A549 (cell line): ENCODE measurements around the gene ALDH1A2.
A peak's percentile ranks its signal among the peaks of the same experiment; 100 is the strongest.

Source experiments
- CBX8 ChIP-seq: fragments of 200-600 bp; sonication (generic); IDR thresholded peaks from 2 replicates; pipeline ENCODE4 v1.6.1; 2016
- CEBPB ChIP-seq, 2 experiments: fragments of >200 bp in 1 of 2; sonication (Bioruptor Twin) in 1 of 2; formaldehyde crosslinking in 1 of 2; IDR thresholded peaks; 2 replicates each; pipeline ENCODE4 v1.6.1; 2012 to 2016
- CTCF ChIP-seq: fragments of >200 bp; sonication (Bioruptor Twin); formaldehyde crosslinking; IDR thresholded peaks from 3 replicates; pipeline ENCODE4 v1.5.1; 2016
- GATA3 ChIP-seq: IDR thresholded peaks from 2 replicates; pipeline ENCODE4 v1.6.1; 2012; ENCODE audit warnings: borderline replicate concordance
- HDAC2 ChIP-seq: fragments of 200-600 bp; sonication (generic); IDR thresholded peaks from 2 replicates; pipeline ENCODE4 v1.6.1; 2016
- KDM1A ChIP-seq: fragments of 200-600 bp; sonication (generic); IDR thresholded peaks from 2 replicates; pipeline ENCODE4 v1.6.1; 2016; ENCODE audit warnings: low read depth, mild to moderate bottlenecking
- PBX3 ChIP-seq: IDR thresholded peaks from 2 replicates; pipeline ENCODE4 v1.6.1; 2012
- POLR2A ChIP-seq: IDR thresholded peaks from 2 replicates; pipeline ENCODE4 v1.6.1; 2012; ENCODE audit warnings: mild to moderate bottlenecking, low read length
- RAD21 ChIP-seq, 2 experiments: fragments of >200 bp in 1 of 2; sonication (Bioruptor Twin) in 1 of 2; formaldehyde crosslinking in 1 of 2; IDR thresholded peaks in 1 of 2; conservative IDR thresholded peaks in 1 of 2; 2 replicates in 1 of 2; 3 replicates in 1 of 2; pipeline ENCODE4 v1.6.1; 2012 to 2018; ENCODE audit warnings: inconsistent platforms in 1 of 2
- RNF2 ChIP-seq: fragments of 200-600 bp; sonication (generic); IDR thresholded peaks from 2 replicates; pipeline ENCODE4 v1.6.1; 2016; ENCODE audit warnings: low read depth, mild to moderate bottlenecking, antibody characterized with exemption, moderate library complexity, borderline replicate concordance
- SMC3 ChIP-seq: fragments of >200 bp; sonication (Bioruptor Twin); formaldehyde crosslinking; IDR thresholded peaks from 3 replicates; pipeline ENCODE4 v1.6.1; 2018; ENCODE audit warnings: inconsistent platforms
- TF ChIP-seq, protein P1 (sequence below): IDR thresholded peaks from 2 replicates; pipeline ENCODE4 v1.6.1; 2012

GRCh38 chr15:58077427-58077826, 11.9 kb upstream of the ALDH1A2 start:
- TF ChIP-seq CTCF (peak; percentile 36; the same call in 1 of the 3 replicates), RAD21 (conservative IDR thresholded peaks at IDR 0.05 in 1 of 2, IDR thresholded peaks at IDR 0.05 in 1 of 2) (peak in 1 of 2 experiments; percentile 17; a peak in 1 of 5 replicates), PBX3 (no peak), HDAC2 (no peak), SMC3 (no peak), KDM1A (no peak), RNF2 (no peak), GATA3 (no peak), CBX8 (no peak), POLR2A (no peak), CEBPB (IDR thresholded peaks at IDR 0.05) (no peak)
- TF ChIP-seq, protein P1, sequence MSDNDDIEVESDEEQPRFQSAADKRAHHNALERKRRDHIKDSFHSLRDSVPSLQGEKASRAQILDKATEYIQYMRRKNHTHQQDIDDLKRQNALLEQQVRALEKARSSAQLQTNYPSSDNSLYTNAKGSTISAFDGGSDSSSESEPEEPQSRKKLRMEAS: no peak
